Measurements from ENCODE around the gene ASB15.
"Not testable (repeated sequence)": the region's sequence is repeated elsewhere in the genome, so short reads cannot be mapped to it uniquely, and the experiment has no call there.

ASB15 gene

GRCh38 chr7:123599766-123600165 lies 1.9 kb upstream of the ASB15 start:
- no peak for DNase-seq

- no peak for DNase-seq
These were observed 745 bp upstream of the ASB15 start for GRCh38 chr7:123600876-123601275.

GRCh38 chr7:123602648-123603047 lies 1.0 kb downstream of the ASB15 start:
- DNase-seq = no peak

GRCh38 chr7:123604739-123605138 lies 3.1 kb downstream of the ASB15 start:
- no peak for DNase-seq

- DNase-seq = no peak
These were observed 5.9 kb downstream of the ASB15 start for GRCh38 chr7:123607423-123607975.

- no peak for DNase-seq
These were observed 7.6 kb downstream of the ASB15 start for GRCh38 chr7:123608991-123609882.

GRCh38 chr7:123609883-123610239 lies 8.2 kb downstream of the ASB15 start:
- no peak for DNase-seq

GRCh38 chr7:123612024-123612423 lies 10.4 kb downstream of the ASB15 start:
- DNase-seq = no peak

- peak; percentile 83 for DNase-seq
These were observed 13.7 kb downstream of the ASB15 start for GRCh38 chr7:123615344-123615743.

- no peak for DNase-seq
These were observed 14.6 kb downstream of the ASB15 start for GRCh38 chr7:123616223-123616622.

- DNase-seq = no peak
These were observed 20.1 kb downstream of the ASB15 start for GRCh38 chr7:123621707-123622106.

GRCh38 chr7:123622660-123623386 lies 21.2 kb downstream of the ASB15 start:
- DNase-seq = no peak

GRCh38 chr7:123624527-123625183 lies 23.0 kb downstream of the ASB15 start:
- DNase-seq = no peak

- no peak for DNase-seq
These were observed 23.6 kb downstream of the ASB15 start for GRCh38 chr7:123625254-123625653.

GRCh38 chr7:123627851-123628250 lies 26.2 kb downstream of the ASB15 start:
- DNase-seq = no peak

GRCh38 chr7:123628829-123629228 lies 27.2 kb downstream of the ASB15 start:
- no peak for DNase-seq

GRCh38 chr7:123629281-123629680 lies 27.7 kb downstream of the ASB15 start:
- no peak for DNase-seq

GRCh38 chr7:123632808-123633207 lies 31.2 kb downstream of the ASB15 start:
- DNase-seq = no peak

GRCh38 chr7:123633553-123633952 lies 31.9 kb downstream of the ASB15 start:
- DNase-seq = no peak

GRCh38 chr7:123634011-123634573 lies 32.5 kb downstream of the ASB15 start:
- not testable (repeated sequence) for DNase-seq

- DNase-seq = no peak
These were observed 34.1 kb downstream of the ASB15 start for GRCh38 chr7:123635551-123636359.

- DNase-seq = no peak
These were observed 35.6 kb downstream of the ASB15 start for GRCh38 chr7:123637203-123637602.
